ENCODE data around the gene MLLT10.
A peak's percentile ranks its signal among the peaks of the same experiment; 100 is the strongest.

MLLT10 gene

GRCh38 chr10:21758696-21759095 is 224.7 kb downstream of the MLLT10 start:
- Histone ChIP-seq H3K4me3 (ENCODE audit: low read depth, low read length) (no peak overlapping the region), H3K36me3 (ENCODE audit: control insufficient read depth, insufficient read depth, low read length) (no peaks in the 10 kb centered on the region), H3K4me1 (ENCODE audit: control insufficient read depth, insufficient read depth, low read length) (peaks cover 42% of the 10 kb centered on the region), H3K27me3 (ENCODE audit: control insufficient read depth, insufficient read depth, low read length) (no peaks in the 10 kb centered on the region), H3K27ac (ENCODE audit: low read depth, low read length) (no peak overlapping the region; the same call in 1 of the 2 replicates), H3K9me3 (ENCODE audit: control insufficient read depth, insufficient read depth, low read depth, low read length) (no peaks in the 10 kb centered on the region), H3K9ac (ENCODE audit: low read length) (peak overlapping the region; percentile 37)

- H3K27me3 ChIP-seq (ENCODE audit: control insufficient read depth, insufficient read depth, low read length) = no peaks in the 10 kb centered on the region
- peaks cover 42% of the 10 kb centered on the region for H3K4me1 ChIP-seq (ENCODE audit: control insufficient read depth, insufficient read depth, low read length)
- no peak overlapping the region for H3K27ac ChIP-seq (ENCODE audit: low read depth, low read length)
- no peaks in the 10 kb centered on the region for H3K36me3 ChIP-seq (ENCODE audit: control insufficient read depth, insufficient read depth, low read length)
- no peak overlapping the region for H3K4me3 ChIP-seq (ENCODE audit: low read depth, low read length)
- H3K9ac ChIP-seq (ENCODE audit: low read length) = no peak overlapping the region
- H3K9me3 ChIP-seq (ENCODE audit: control insufficient read depth, insufficient read depth, low read depth, low read length) = no peaks in the 10 kb centered on the region
Measured at GRCh38 chr10:21759232-21759631, 225.2 kb downstream of the MLLT10 start.

GRCh38 chr10:21760332-21760731 is 226.3 kb downstream of the MLLT10 start:
- H3K9ac ChIP-seq (ENCODE audit: low read length) = no peak overlapping the region
- peaks cover 36% of the 10 kb centered on the region for H3K4me1 ChIP-seq (ENCODE audit: control insufficient read depth, insufficient read depth, low read length)
- H3K27me3 ChIP-seq (ENCODE audit: control insufficient read depth, insufficient read depth, low read length) = no peaks in the 10 kb centered on the region
- no peak overlapping the region for H3K27ac ChIP-seq (ENCODE audit: low read depth, low read length)
- no peaks in the 10 kb centered on the region for H3K9me3 ChIP-seq (ENCODE audit: control insufficient read depth, insufficient read depth, low read depth, low read length)
- H3K4me3 ChIP-seq (ENCODE audit: low read depth, low read length) = no peak overlapping the region
- H3K36me3 ChIP-seq (ENCODE audit: control insufficient read depth, insufficient read depth, low read length) = no peaks in the 10 kb centered on the region

DNA sequence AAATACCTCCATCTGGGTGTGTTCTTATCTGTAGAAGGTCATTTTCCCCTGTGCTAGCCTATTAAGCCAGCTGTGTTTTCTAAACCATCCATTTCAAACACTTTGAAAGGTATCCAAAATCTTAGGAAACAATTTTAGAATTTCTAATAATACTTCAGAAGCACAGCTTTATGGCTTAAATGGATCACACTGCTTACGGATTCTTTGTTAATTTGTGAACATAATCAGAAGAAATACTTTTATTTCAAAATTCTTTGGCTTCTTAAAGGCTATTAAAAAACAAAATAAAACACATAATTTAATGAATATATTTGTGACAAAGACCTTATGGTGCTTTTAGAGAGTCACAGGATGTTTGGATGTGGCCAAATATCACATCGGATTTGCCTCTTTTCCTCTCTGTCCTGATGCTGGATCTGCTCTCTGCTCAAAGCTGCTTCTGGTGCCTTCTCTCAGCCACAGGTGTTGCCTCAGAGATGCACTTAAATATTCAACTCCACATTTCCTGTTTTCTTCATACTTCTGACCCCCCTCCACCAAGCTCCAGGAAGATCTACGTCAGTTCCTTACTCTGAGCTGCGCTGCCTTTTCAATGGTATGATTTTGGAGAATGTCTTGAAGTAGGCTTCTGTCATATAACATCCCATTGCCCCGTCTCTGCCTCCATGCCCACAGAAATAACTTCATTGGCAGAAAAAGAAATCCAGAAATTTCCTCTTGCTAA is 230.6 kb downstream of the MLLT10 start:
- Histone ChIP-seq H3K9ac (ENCODE audit: low read length) (no peak overlapping the region), H3K27me3 (ENCODE audit: control insufficient read depth, insufficient read depth, low read length) (no peaks in the 10 kb centered on the region), H3K36me3 (ENCODE audit: control insufficient read depth, insufficient read depth, low read length) (no peaks in the 10 kb centered on the region), H3K4me3 (ENCODE audit: low read depth, low read length) (no peak overlapping the region), H3K27ac (ENCODE audit: low read depth, low read length) (no peak overlapping the region), H3K4me1 (ENCODE audit: control insufficient read depth, insufficient read depth, low read length) (no peaks in the 10 kb centered on the region), H3K9me3 (ENCODE audit: control insufficient read depth, insufficient read depth, low read depth, low read length) (no peaks in the 10 kb centered on the region)

DNA sequence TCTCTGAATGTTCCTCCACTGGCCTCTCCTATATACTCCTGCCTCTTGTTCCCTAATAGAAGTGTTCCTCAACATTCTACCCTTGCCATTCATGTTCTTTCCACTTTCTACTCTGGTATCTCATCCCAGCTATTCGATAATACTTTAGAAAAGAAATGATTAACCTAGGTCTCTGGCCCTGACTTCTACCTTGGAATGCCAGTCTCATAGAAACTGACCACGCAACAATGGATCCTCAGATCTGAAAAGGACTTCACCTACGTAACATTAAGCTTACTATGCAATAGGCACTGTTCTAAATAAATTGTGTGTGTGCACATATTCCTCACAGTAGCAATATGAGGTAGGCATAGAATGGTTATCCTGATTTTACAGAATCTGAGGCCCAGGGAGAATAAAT is 235.0 kb downstream of the MLLT10 start:
- Histone ChIP-seq H3K27ac (ENCODE audit: low read depth, low read length) (no peak overlapping the region), H3K36me3 (ENCODE audit: control insufficient read depth, insufficient read depth, low read length) (no peaks in the 10 kb centered on the region), H3K9me3 (ENCODE audit: control insufficient read depth, insufficient read depth, low read depth, low read length) (peaks cover 11% of the 10 kb centered on the region; the same call in 1 of the 2 replicates), H3K4me3 (ENCODE audit: low read depth, low read length) (no peak overlapping the region), H3K9ac (ENCODE audit: low read length) (no peak overlapping the region), H3K4me1 (ENCODE audit: control insufficient read depth, insufficient read depth, low read length) (no peaks in the 10 kb centered on the region), H3K27me3 (ENCODE audit: control insufficient read depth, insufficient read depth, low read length) (no peaks in the 10 kb centered on the region)

DNA sequence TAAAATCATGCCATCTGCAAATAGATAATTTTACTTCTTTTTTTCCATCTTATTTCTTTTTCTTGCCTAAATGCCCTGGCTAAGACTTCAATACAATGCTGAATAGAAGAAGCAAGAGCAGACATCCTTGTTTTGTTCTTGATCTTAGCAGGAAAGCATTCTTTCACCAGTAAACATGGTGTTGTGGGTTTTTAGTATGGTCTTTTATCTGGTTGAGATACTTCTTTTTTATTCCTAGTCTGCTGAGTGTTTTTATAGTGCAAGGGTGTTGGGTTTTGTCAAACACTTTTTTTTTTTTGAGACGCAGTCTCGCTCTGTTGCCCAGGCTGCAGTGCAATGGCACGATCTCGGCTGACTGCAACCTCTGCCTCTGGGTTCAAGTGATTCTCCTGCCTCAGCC is 237.2 kb downstream of the MLLT10 start:
- Histone ChIP-seq H3K4me1 (ENCODE audit: control insufficient read depth, insufficient read depth, low read length) (no peaks in the 10 kb centered on the region), H3K27ac (ENCODE audit: low read depth, low read length) (no peak overlapping the region), H3K9me3 (ENCODE audit: control insufficient read depth, insufficient read depth, low read depth, low read length) (peaks cover 11% of the 10 kb centered on the region; the same call in 1 of the 2 replicates), H3K4me3 (ENCODE audit: low read depth, low read length) (no peak overlapping the region), H3K27me3 (ENCODE audit: control insufficient read depth, insufficient read depth, low read length) (no peaks in the 10 kb centered on the region), H3K9ac (ENCODE audit: low read length) (no peak overlapping the region), H3K36me3 (ENCODE audit: control insufficient read depth, insufficient read depth, low read length) (no peaks in the 10 kb centered on the region)

- Histone ChIP-seq H3K4me3 (ENCODE audit: low read depth, low read length) (no peak overlapping the region), H3K9ac (ENCODE audit: low read length) (no peak overlapping the region), H3K27ac (ENCODE audit: low read depth, low read length) (no peak overlapping the region), H3K4me1 (ENCODE audit: control insufficient read depth, insufficient read depth, low read length) (no peaks in the 10 kb centered on the region), H3K27me3 (ENCODE audit: control insufficient read depth, insufficient read depth, low read length) (no peaks in the 10 kb centered on the region), H3K9me3 (ENCODE audit: control insufficient read depth, insufficient read depth, low read depth, low read length) (peaks cover 19% of the 10 kb centered on the region), H3K36me3 (ENCODE audit: control insufficient read depth, insufficient read depth, low read length) (0 out of 2 replicates have a peak, but pooled peaks cover 3% of the 10 kb centered on the region)
Measured at GRCh38 chr10:21776883-21777282, 242.9 kb downstream of the MLLT10 start.

- Histone ChIP-seq H3K4me3 (ENCODE audit: low read depth, low read length) (no peak overlapping the region), H3K9ac (ENCODE audit: low read length) (no peak overlapping the region), H3K36me3 (ENCODE audit: control insufficient read depth, insufficient read depth, low read length) (no peaks in the 10 kb centered on the region), H3K4me1 (ENCODE audit: control insufficient read depth, insufficient read depth, low read length) (no peaks in the 10 kb centered on the region), H3K27me3 (ENCODE audit: control insufficient read depth, insufficient read depth, low read length) (no peaks in the 10 kb centered on the region), H3K27ac (ENCODE audit: low read depth, low read length) (no peak overlapping the region), H3K9me3 (ENCODE audit: control insufficient read depth, insufficient read depth, low read depth, low read length) (no peaks in the 10 kb centered on the region)
Measured at GRCh38 chr10:21791276-21791675, 257.2 kb downstream of the MLLT10 start.
